ENCODE data around the gene RNF183.

- TF ChIP-seq, protein P1, sequence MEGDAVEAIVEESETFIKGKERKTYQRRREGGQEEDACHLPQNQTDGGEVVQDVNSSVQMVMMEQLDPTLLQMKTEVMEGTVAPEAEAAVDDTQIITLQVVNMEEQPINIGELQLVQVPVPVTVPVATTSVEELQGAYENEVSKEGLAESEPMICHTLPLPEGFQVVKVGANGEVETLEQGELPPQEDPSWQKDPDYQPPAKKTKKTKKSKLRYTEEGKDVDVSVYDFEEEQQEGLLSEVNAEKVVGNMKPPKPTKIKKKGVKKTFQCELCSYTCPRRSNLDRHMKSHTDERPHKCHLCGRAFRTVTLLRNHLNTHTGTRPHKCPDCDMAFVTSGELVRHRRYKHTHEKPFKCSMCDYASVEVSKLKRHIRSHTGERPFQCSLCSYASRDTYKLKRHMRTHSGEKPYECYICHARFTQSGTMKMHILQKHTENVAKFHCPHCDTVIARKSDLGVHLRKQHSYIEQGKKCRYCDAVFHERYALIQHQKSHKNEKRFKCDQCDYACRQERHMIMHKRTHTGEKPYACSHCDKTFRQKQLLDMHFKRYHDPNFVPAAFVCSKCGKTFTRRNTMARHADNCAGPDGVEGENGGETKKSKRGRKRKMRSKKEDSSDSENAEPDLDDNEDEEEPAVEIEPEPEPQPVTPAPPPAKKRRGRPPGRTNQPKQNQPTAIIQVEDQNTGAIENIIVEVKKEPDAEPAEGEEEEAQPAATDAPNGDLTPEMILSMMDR (IDR thresholded peaks at IDR 0.05): no peak
- no peak for TF ChIP-seq POLR2A (IDR thresholded peaks at IDR 0.05)
These were observed 15.9 kb upstream of the RNF183 start for GRCh38 chr9:113319054-113319453.

Data from Peyer's patch (tissue), 4 donors.